HEK293 (cell line): ENCODE measurements around the gene TMEM60.

Source experiments
- CTCF ChIP-seq: fragments of 450-650 bp; formaldehyde crosslinking; IDR thresholded peaks from 2 replicates; pipeline ENCODE4 v1.5.1; 2016; ENCODE audit warnings: missing biosample characterization, missing genetic modification characterization
- ELK4 ChIP-seq: IDR thresholded peaks from 2 replicates; pipeline ENCODE4 v1.6.1; 2011; ENCODE audit warnings: mild to moderate bottlenecking, low read depth, low read length, borderline replicate concordance
- PRDM1 ChIP-seq: fragments of 450-650 bp; formaldehyde crosslinking; IDR thresholded peaks from 2 replicates; pipeline ENCODE4; 2016; ENCODE audit warnings: missing biosample characterization, missing genetic modification characterization
- REST ChIP-seq: fragments of 450-650 bp; formaldehyde crosslinking; IDR thresholded peaks from 2 replicates; pipeline ENCODE4 v1.5.1; 2016; ENCODE audit warnings: missing biosample characterization, missing genetic modification characterization
- ZNF10 ChIP-seq: fragments of 450-650 bp; formaldehyde crosslinking; IDR thresholded peaks from 2 replicates; pipeline ENCODE4 v1.5.1; 2017; ENCODE audit warnings: missing biosample characterization, missing genetic modification characterization
- ZNF335 ChIP-seq: fragments of 450-650 bp; formaldehyde crosslinking; conservative IDR thresholded peaks from 2 replicates; pipeline ENCODE4 v1.5.1; 2016; ENCODE audit warnings: missing biosample characterization, missing genetic modification characterization

- TF ChIP-seq ELK4: no peak
- TF ChIP-seq CTCF (tag by site-specific recombination): no peak
- no peak for TF ChIP-seq ZNF335 (tag by site-specific recombination)
- no peak for TF ChIP-seq PRDM1 (tag by site-specific recombination)
- TF ChIP-seq ZNF10 (tag by site-specific recombination): no peak
- TF ChIP-seq REST (tag by site-specific recombination): no peak
These were observed 22.7 kb upstream of the TMEM60 start for GRCh38 chr7:77820967-77821366.
